AG04449 (cell line): ENCODE results near the gene EIF4EBP3.

Experiments used
- CTCF ChIA-PET: fragments of 350-600 bp; formaldehyde crosslinking; extraction: SDS; loops from one replicate; lab custom pipeline; 2021; ENCODE audit warnings: antibody characterized with exemption; lab: Yijun Ruan, JAX
- POLR2A ChIA-PET: fragments of 400-600, 350-600 bp; formaldehyde crosslinking; extraction: SDS; loops from one replicate; lab custom pipeline; 2020; ENCODE audit warnings: antibody characterized with exemption, inconsistent platforms; lab: Yijun Ruan, JAX
- DNase-seq: peaks from one replicate; pipeline ENCODE4 v3.0.0-alpha.2; 2010; ENCODE audit warnings: low read depth, low spot score
- H3K4me3 ChIP-seq: 2 replicates; pipeline ENCODE4 v1.5.1; 2011; ENCODE audit warnings: low read depth, mild to moderate bottlenecking, control low read depth, low read length
- TF ChIP-seq, protein P1 (sequence below): IDR thresholded peaks from one replicate; pipeline ENCODE4 v1.5.1; 2011; ENCODE audit warnings: mild to moderate bottlenecking, moderate library complexity, low read length, control low read depth, inconsistent platforms; ENCODE audit not compliant: insufficient read depth; ENCODE audit errors: missing control alignments

The EIF4EBP3 gene

DNA sequence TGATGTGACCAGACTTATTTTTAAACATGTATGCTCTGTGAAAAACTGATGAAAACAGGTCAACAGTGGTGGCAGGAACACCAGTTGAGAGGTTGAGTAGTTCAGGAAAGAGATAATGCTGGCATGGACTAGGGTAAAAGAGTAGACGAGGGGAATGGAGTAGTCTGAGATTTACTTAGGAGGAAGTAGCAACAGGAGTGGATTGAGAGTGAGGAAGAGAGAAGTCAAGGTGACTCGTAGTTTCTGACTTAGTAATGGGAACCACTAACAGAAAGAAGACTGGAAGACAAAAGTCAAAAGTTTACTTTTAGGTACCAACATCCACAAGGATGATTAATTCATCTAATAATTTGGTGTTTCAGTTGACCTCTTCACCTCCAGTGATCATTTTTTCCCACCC is 6.2 kb downstream of the EIF4EBP3 start:
- no peak for DNase-seq
- POLR2A ChIA-PET = interaction anchor here (0.7 kb wide), 1 partner anchor 259 kb away, joined by 3 read pairs; no protein-coding TSS in a partner anchor
- TF ChIP-seq, protein P1, sequence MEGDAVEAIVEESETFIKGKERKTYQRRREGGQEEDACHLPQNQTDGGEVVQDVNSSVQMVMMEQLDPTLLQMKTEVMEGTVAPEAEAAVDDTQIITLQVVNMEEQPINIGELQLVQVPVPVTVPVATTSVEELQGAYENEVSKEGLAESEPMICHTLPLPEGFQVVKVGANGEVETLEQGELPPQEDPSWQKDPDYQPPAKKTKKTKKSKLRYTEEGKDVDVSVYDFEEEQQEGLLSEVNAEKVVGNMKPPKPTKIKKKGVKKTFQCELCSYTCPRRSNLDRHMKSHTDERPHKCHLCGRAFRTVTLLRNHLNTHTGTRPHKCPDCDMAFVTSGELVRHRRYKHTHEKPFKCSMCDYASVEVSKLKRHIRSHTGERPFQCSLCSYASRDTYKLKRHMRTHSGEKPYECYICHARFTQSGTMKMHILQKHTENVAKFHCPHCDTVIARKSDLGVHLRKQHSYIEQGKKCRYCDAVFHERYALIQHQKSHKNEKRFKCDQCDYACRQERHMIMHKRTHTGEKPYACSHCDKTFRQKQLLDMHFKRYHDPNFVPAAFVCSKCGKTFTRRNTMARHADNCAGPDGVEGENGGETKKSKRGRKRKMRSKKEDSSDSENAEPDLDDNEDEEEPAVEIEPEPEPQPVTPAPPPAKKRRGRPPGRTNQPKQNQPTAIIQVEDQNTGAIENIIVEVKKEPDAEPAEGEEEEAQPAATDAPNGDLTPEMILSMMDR = no peak
- H3K4me3 ChIP-seq = no peak overlapping the region
- CTCF ChIA-PET = interaction anchor here (1.2 to 2.6 kb wide), 4 partner anchors 81 to 181 kb away, joined by 3 to 16 read pairs (median 4); partner anchors contain the start of gene TMCO6

DNA sequence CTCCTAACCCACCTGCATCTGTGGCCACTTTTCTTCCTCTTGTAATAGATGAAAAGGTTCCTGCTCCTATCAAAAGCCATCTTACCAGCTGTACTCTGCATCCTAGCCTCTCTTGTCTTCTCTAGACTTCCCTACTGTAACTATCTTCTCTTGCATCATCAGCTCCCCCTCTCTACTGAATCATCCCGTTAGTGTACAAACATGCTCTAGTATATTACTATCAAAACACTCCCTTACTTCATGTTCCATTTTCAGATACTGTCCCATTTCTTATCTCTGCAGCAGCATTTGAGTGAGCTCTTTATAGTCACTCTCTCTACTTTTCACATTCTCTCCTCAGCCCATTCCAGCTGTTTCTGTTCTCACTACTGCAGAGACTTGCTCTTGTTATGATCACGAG is 7.0 kb downstream of the EIF4EBP3 start:
- TF ChIP-seq, protein P1 = no peak
- no peak overlapping the region; the same call in 1 of the 2 replicates for H3K4me3 ChIP-seq
- no peak for DNase-seq
- CTCF ChIA-PET = interaction anchor here (1.2 kb wide), 2 partner anchors 81 to 85 kb away, joined by 3 read pairs; partner anchors contain the start of gene TMCO6
- POLR2A ChIA-PET = interaction anchor here (0.5 to 0.9 kb wide), 3 partner anchors 9 to 259 kb away, joined by 3 to 4 read pairs (median 3); partner anchors contain the start of genes IK and NDUFA2

DNA sequence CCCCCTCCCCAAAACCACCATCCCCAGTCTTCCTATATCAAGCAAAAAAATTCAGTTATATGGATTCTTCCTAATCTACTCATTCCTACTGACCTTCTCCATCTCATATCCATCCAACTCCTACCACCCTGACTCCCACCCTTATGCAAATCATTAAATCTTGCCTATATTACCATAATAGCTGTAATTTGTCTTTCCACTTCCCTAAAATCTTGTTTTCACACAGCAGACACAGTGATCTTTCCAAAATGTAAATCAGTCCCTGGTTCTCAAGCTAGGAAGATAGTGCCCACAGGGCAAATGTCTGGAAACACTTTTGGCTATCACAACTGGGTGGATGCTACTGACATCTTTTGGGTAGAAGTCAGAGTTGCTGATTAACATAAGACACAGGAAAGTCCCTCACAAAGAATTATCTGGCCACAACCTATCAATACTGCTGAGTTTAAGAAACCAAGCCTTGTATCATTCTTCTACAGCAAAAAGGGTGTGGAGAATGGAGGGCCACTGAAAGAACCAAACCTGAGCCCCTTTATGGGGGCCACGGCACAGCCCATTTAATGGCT is 8.4 kb downstream of the EIF4EBP3 start:
- TF ChIP-seq, protein P1 = no peak
- POLR2A ChIA-PET = interaction anchor here (0.7 to 2.6 kb wide), 2 partner anchors 8 to 119 kb away, joined by 5 to 22 read pairs; partner anchors contain the start of gene EIF4EBP3
- DNase-seq = no peak
- H3K4me3 ChIP-seq = peak overlapping the region; percentile 86
- CTCF ChIA-PET = interaction anchor here (2.3 kb wide), 1 partner anchor 11 kb away, joined by 5 read pairs; no protein-coding TSS in a partner anchor

DNA sequence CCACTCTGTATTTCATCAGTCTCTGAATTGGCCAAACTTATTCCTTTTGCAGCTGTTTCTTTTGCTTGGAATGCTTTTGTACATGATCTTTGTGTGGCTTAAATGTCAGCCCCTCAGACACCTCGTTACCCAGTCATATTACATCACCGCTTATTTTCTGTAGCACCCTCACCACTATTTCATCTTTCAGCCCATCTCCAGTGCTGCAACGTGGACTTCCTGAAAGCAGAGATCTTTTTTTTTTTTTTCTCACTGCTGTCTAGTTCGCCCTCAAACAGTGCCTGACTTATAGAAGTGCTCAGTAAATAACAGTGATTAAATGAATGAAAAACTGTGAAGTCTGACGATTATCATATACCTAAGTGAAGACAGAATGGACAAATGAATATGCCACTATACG is 9.0 kb downstream of the EIF4EBP3 start:
- TF ChIP-seq, protein P1 = no peak
- ChIA-PET POLR2A (interaction anchor here (0.7 to 2.6 kb wide), 3 partner anchors 9 to 118 kb away, joined by 5 to 22 read pairs (median 13); partner anchors contain the start of genes EIF4EBP3, IK and NDUFA2), CTCF (interaction anchor here (1.8 to 2.3 kb wide), 2 partner anchors 9 to 10 kb away, joined by 5 to 17 read pairs; partner anchors contain the start of gene EIF4EBP3)
- peak overlapping the region; percentile 86 for H3K4me3 ChIP-seq
- no peak for DNase-seq

DNA sequence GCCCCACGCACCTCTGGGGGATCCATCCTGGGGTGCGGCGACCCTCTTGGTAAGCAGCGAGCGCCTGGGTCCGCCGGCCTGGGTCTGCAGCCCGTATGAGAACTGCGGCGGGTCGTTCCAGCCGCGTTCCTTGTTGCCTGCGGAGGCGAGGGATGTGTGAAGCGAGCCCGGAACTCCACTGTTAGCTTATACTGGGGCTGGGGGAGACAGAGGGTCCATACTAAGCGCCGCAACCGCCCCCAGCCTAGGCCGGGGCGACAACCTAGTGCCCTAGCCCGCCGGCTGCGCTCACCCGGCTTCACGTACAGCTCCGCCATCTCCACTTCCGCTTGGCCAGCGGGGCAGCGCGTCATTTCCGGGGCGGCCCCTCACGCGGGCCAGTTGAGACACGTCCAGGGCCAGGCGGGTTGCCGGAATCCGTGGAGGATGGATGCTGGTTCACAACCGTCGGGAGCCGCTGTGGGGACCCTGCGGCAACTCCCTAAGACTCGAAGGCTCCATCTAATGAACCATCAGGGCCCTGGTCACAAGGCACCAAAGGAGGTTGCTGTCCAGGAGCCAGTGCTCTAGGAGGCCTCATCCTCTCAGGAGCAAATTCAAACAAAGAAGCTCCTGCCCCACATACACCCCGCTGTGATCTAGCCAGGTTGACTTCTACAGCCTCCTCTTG is 9.8 kb downstream of the EIF4EBP3 start, which contains the start of gene SRA1:
Gene SRA1 (minus strand): TSS at position 338 of the 670 bp plus-strand sequence. CDS start 21 bp downstream, at position 317.
- H3K4me3 ChIP-seq = peak within 1 kb of the TSS; percentile 86
- DNase-seq = no peak
- ChIA-PET CTCF (interaction anchor here (1.3 to 2.3 kb wide), 4 partner anchors 9 to 184 kb away, joined by 4 to 17 read pairs (median 5); partner anchors contain the start of genes CD14 and EIF4EBP3), POLR2A (interaction anchor here (0.6 to 2.6 kb wide), 8 partner anchors 10 to 156 kb away, joined by 3 to 22 read pairs (median 4); partner anchors contain the start of genes ANKHD1, CD14, EIF4EBP3 and IK)
- TF ChIP-seq, protein P1 = peak; percentile 4
